ENCODE data around the gene SH3RF3.

DNA sequence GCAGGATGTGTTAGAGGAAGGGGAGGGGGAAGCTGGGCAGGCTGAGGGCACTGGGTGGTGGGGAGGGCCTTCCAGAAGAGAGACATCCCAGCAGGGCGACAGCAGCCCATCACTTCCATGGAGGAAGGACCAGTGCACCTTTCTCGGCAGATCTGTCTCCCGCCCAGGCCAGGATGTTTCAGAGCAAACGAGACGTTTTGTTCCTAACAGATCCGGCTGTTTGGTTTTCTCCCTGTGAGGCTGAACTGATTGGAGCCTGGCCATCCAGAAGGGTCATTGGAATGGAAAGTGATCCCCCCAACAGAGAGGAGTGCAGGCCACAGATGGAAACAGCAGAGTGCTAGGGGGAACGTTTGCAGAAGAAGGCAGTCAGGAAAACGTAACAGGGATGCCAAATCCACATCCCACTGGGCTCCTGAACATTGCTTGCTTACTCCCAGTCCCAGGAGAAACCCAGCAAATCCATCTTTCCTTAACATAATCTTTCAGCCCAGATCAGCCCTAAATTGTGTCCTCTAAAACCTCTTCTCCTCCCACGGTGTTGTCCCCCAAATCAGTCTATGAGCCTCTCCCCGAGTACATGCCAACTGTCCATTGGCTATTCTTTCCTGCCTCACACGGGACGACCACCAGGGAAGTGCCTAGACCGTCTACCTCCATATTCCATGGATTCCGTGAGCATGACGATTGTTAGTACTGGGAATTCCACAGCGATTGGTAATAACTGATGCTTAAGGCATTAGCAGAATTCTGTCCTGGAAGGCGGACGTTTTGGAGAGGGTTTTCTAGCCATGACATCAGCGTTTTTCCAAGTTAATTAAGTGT, 357.9 kb downstream of the SH3RF3 start:
- TF ChIP-seq CTCF (IDR thresholded peaks at IDR 0.05): no peak
- TF ChIP-seq SIN3A (IDR thresholded peaks at IDR 0.05; ENCODE audit: borderline replicate concordance, insufficient read depth, low read depth, low read length): no peak
- TF ChIP-seq POLR2AphosphoS5 (IDR thresholded peaks at IDR 0.05; ENCODE audit: low read depth, low read length): no peak
- TF ChIP-seq TCF7L2 (IDR thresholded peaks at IDR 0.05; ENCODE audit: low read depth, low read length): no peak

Measured in Panc1 (cell line).